GM10248 (cell line): Measurements from ENCODE around the gene EMP1.

Source experiments
- CTCF ChIA-PET: fragments of 300-600 bp; sonication (Branson Sonifier 250); formaldehyde crosslinking; extraction: SDS; loops from one replicate; lab custom pipeline; 2021; ENCODE audit warnings: antibody characterized with exemption; lab: Yijun Ruan, JAX
- POLR2A ChIA-PET: fragments of 350-650 bp; sonication (Branson Sonifier 250); formaldehyde crosslinking; extraction: SDS; loops from one replicate; lab custom pipeline; 2020; ENCODE audit warnings: antibody characterized with exemption; lab: Yijun Ruan, JAX
- DNase-seq: peaks from one replicate; pipeline ENCODE4 v3.0.0; 2012; ENCODE audit errors: extremely low spot score
- TF ChIP-seq, protein P1 (sequence below): IDR thresholded peaks from 2 replicates; pipeline ENCODE4 v1.5.1; 2012; ENCODE audit warnings: mild to moderate bottlenecking, low read depth; ENCODE audit errors: extremely low read depth, missing control alignments, control extremely low read depth

The EMP1 gene

DNA sequence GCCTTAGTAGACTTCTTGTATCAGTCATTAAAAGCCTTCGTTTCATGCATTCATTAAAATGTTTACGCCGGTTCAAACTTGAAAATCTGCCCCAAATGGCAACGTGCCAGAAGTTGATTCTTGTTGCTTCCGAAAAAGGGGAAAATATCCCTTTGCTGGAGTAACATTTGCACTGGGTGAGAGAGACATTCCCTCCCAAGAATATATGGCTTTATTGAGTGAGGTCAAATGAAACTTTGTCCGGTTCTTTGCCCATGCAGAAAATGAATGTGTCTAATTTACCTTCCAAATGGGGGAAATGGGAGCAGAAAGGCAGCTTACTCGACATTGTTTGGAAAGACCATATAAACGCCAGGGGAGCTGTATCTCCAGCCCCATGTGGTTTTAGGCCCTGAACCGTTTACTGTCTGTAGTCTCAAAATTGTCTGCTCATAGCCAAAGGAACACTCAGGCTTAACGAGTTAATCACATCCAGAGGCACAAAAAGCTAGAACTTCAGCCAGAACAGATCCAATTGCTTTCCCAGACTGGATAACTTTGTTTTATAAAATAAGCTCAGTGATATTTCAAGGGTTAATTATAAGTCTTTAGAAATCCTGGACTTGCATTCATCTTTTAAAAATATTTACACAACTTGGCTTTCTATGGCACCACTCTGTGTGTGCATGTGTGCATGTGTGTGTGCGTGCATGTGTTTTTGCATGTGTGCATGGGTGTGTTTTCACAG is 2.9 kb upstream of the EMP1 start:
- ChIA-PET POLR2A (no interaction called here), CTCF (interaction anchor here (1.0 to 1.4 kb wide), 2 partner anchors 18 to 147 kb away, joined by 3 to 9 read pairs; no protein-coding TSS in a partner anchor)
- no peak for DNase-seq
- TF ChIP-seq, protein P1, sequence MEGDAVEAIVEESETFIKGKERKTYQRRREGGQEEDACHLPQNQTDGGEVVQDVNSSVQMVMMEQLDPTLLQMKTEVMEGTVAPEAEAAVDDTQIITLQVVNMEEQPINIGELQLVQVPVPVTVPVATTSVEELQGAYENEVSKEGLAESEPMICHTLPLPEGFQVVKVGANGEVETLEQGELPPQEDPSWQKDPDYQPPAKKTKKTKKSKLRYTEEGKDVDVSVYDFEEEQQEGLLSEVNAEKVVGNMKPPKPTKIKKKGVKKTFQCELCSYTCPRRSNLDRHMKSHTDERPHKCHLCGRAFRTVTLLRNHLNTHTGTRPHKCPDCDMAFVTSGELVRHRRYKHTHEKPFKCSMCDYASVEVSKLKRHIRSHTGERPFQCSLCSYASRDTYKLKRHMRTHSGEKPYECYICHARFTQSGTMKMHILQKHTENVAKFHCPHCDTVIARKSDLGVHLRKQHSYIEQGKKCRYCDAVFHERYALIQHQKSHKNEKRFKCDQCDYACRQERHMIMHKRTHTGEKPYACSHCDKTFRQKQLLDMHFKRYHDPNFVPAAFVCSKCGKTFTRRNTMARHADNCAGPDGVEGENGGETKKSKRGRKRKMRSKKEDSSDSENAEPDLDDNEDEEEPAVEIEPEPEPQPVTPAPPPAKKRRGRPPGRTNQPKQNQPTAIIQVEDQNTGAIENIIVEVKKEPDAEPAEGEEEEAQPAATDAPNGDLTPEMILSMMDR, result no peak

DNA sequence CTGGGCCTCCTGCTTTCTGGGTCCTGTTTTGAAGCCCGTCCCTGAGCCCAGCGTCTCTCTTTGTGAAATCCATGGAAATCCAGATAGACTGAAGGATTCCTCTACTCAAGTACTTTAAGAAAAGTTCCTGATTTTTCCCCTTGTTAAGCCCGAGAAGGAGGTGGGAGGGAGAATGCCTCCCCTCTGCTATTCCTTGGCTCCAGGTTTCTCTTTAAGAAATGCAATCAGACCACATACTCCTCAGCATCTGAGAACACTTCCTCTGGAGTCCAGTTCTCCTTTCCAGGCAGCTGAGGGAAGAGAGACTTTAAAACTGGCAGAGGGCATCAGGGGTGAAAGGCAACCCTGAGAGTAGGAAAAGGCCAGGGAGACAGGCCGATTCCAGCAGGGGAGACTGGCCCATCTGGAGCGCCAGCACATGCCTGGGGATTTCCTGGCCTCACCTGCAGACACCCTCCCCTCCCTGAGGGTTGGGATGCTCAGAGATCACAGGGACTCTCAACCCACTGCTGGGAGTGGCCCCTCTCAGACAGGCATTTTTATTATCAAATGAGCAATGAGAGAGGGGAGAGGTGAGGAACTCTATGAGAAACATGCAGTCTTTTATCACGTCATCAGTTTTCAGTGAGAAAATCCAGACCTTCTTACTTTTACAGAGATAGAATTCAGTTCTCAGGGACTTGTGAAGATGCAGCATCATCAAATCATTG is 2.0 kb upstream of the EMP1 start:
- TF ChIP-seq, protein P1, result no peak
- ChIA-PET POLR2A (no interaction called here), CTCF (interaction anchor here (1.0 to 1.4 kb wide), 2 partner anchors 13 to 17 kb away, joined by 3 to 9 read pairs; no protein-coding TSS in a partner anchor)
- DNase-seq, result no peak

DNA sequence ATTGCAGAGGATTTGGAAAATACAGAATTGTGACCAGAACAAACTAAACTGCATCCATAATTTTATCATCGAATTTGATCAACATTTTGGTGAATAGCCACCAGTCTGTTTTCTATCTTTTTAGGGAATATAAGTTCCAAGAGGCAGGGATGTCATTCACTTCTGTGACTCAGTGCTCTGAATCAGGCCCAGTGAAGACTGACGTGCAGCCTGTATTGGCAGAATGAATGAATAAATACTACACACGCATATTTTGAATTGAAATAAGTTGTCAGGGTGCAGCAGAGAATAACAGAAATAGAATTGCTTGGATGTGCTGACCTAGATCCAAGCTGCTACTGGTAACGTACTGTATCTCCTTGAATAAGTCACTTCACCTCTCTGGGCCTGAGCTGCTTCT is 1.3 kb upstream of the EMP1 start:
- DNase-seq, result no peak
- CTCF ChIA-PET, result interaction anchor here (1.0 to 8.3 kb wide), 2 partner anchors 12 to 17 kb away, joined by 3 to 57 read pairs; no protein-coding TSS in a partner anchor
- TF ChIP-seq, protein P1, result no peak
- POLR2A ChIA-PET, result no interaction called here

DNA sequence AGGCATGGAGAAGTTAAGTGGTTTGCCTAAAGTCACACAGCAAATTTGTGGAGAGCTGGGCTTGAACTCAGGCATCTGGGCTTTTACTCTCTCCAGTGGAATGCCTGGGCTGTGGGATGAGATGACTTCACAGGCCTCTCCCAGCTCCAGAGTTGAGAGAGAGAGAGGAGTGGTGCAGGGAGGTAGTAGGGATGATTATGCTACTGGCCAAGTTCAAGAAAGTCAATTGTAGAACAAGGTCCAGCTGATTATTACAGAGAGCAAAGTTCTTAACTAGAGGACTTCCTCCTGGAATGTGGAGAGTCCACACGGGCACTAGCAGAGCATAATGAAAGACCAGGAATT is 769 bp upstream of the EMP1 start:
- TF ChIP-seq, protein P1, result no peak
- ChIA-PET CTCF (interaction anchor here (1.0 to 8.3 kb wide), 2 partner anchors 12 to 16 kb away, joined by 3 to 57 read pairs; no protein-coding TSS in a partner anchor), POLR2A (no interaction called here)

DNA sequence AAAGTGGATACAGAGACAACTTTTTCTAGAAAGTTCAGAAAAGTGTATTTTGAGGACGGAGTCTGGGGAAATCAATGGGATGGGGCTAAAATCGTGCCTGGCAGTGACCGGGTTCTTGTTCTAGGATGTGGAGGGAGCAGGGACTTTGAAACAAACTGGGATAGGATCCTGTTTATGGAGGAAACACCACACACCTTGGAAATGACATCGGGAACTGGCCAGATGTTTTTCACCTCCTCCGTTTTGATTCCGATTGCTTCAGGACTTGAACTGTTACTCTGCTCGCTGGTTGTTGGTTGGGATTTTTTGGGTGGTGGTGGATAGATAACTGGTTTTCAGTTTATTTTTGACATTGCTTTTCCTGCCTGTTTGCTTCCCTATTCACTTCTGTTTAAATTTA is 506 bp downstream of the EMP1 start:
- TF ChIP-seq, protein P1, result no peak
- ChIA-PET POLR2A (no interaction called here), CTCF (interaction anchor here (8.3 kb wide), 1 partner anchor 15 kb away, joined by 57 read pairs; no protein-coding TSS in a partner anchor)
- no peak for DNase-seq

More for the DNA sequence above, 769 bp upstream of the EMP1 start:
- DNase-seq, result no peak

DNA sequence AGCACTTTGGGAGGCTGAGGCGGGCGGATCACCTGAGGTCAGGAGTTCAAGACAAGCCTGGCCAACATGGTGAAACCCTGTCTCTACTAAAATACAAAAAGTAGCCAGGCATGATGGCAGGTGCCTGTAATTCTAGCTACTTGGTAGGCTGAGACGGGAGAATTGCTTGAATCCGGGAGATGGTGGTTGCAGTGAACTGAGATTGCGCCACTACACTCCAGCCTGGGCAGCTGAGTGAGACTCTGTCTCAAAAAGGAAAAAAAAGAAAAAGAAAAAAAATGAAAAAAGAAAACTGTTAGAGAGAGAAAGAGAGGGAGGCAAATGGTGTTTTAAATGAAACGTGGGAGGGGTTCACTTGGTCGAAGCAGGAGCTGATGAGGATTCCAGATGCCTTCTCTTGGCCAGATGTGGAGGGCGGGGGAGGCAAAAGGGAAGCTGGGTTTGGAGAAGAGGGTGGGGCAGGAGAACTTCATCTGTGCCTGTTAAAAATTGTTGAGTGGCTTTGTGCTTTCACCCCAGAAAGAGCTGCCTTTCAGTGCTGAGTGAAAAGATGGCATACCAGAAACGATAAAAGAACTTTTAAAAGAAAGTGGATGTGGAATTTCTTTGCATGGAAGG is 1.1 kb downstream of the EMP1 start:
- no peak for DNase-seq
- POLR2A ChIA-PET, result no interaction called here

More for the DNA sequence above, 1.1 kb downstream of the EMP1 start:
- TF ChIP-seq, protein P1, result no peak
- CTCF ChIA-PET, result interaction anchor here (1.0 to 8.3 kb wide), 2 partner anchors 14 to 26 kb away, joined by 3 to 57 read pairs; no protein-coding TSS in a partner anchor
